SK-N-SH treated with all-trans-retinoic acid at 6 μM for 48 hours (cell line): ENCODE results near the gene CNN2.

ENCODE experiments used
- ATAC-seq: fragments of 200-7000 bp; cut with Tn5 transposase; 3 replicates; pipeline ENCODE4 v1.9.1; 2020; ENCODE audit warnings: mild to moderate bottlenecking, moderate library complexity
- ARNTL ChIP-seq: fragments of 450-650 bp; formaldehyde crosslinking; IDR thresholded peaks from 2 replicates; pipeline ENCODE4 v1.5.0; 2020; ENCODE audit warnings: low read depth, mild to moderate bottlenecking, moderate library complexity, borderline replicate concordance
- BACH2 ChIP-seq: fragments of 250-450 bp; sonication (Bioruptor Pico); IDR thresholded peaks from 2 replicates; pipeline ENCODE4 v1.9.0; 2021; ENCODE audit warnings: mild to moderate bottlenecking, borderline replicate concordance
- CREB5 ChIP-seq: fragments of 250-450 bp; sonication (Bioruptor Pico); IDR thresholded peaks from 2 replicates; pipeline ENCODE4 v1.5.1; 2020; ENCODE audit warnings: low read depth, mild to moderate bottlenecking, moderate library complexity
- CSDC2 ChIP-seq: fragments of 250-450 bp; sonication (Bioruptor Pico); IDR thresholded peaks from 2 replicates; pipeline ENCODE4 v1.5.0; 2020; ENCODE audit warnings: mild to moderate bottlenecking, moderate library complexity
- CSRNP3 ChIP-seq: fragments of 250-450 bp; sonication (Bioruptor Pico); IDR thresholded peaks from 2 replicates; pipeline ENCODE4 v1.5.1; 2021; ENCODE audit warnings: mild to moderate bottlenecking, moderate library complexity
- ESRRG ChIP-seq: fragments of 250-450 bp; sonication (Bioruptor Pico); IDR thresholded peaks from 2 replicates; pipeline ENCODE4 v1.6.1; 2021; ENCODE audit warnings: mild to moderate bottlenecking
- OSR1 ChIP-seq: fragments of 250-450 bp; sonication (Bioruptor Pico); IDR thresholded peaks from 2 replicates; pipeline ENCODE4 v1.8.0; 2022; ENCODE audit warnings: moderate library complexity, mild to moderate bottlenecking, inconsistent platforms
- PATZ1 ChIP-seq: fragments of 250-450 bp; sonication (Bioruptor Pico); IDR thresholded peaks from 2 replicates; pipeline ENCODE4 v1.8.0; 2020; ENCODE audit warnings: mild to moderate bottlenecking, moderate library complexity, borderline replicate concordance
- POU6F1 ChIP-seq: fragments of 250-450 bp; sonication (Bioruptor Pico); IDR thresholded peaks from 2 replicates; pipeline ENCODE4 v1.8.0; 2021; ENCODE audit warnings: low read depth, mild to moderate bottlenecking, moderate library complexity, borderline replicate concordance
- PPARA ChIP-seq: fragments of 250-450 bp; sonication (Bioruptor Pico); IDR thresholded peaks from 2 replicates; pipeline ENCODE4 v1.5.0; 2020; ENCODE audit warnings: mild to moderate bottlenecking, borderline replicate concordance
- RARB ChIP-seq: fragments of 250-450 bp; sonication (Bioruptor Pico); IDR thresholded peaks from 2 replicates; pipeline ENCODE4 v1.8.0; 2021; ENCODE audit warnings: mild to moderate bottlenecking, moderate library complexity
- SNAI2 ChIP-seq: fragments of 250-450 bp; sonication (Bioruptor Pico); IDR thresholded peaks from 2 replicates; pipeline ENCODE4 v1.5.0; 2020; ENCODE audit warnings: mild to moderate bottlenecking, moderate library complexity
- TCF4 ChIP-seq: fragments of 250-450 bp; sonication (Bioruptor Pico); IDR thresholded peaks from 2 replicates; pipeline ENCODE4 v1.8.0; 2021; ENCODE audit warnings: mild to moderate bottlenecking, moderate library complexity, borderline replicate concordance
- TOX ChIP-seq: fragments of 250-450 bp; sonication (Bioruptor Pico); IDR thresholded peaks from 2 replicates; pipeline ENCODE4 v1.8.0; 2021; ENCODE audit warnings: mild to moderate bottlenecking, moderate library complexity, borderline replicate concordance
- TSHZ2 ChIP-seq: fragments of 250-450 bp; sonication (Bioruptor Pico); IDR thresholded peaks from 2 replicates; pipeline ENCODE4 v1.5.0; 2020; ENCODE audit warnings: mild to moderate bottlenecking, moderate library complexity
- ZC3H10 ChIP-seq: fragments of 250-450 bp; sonication (Bioruptor Pico); IDR thresholded peaks from 2 replicates; pipeline ENCODE4 v1.5.1; 2021; ENCODE audit warnings: mild to moderate bottlenecking, moderate library complexity
- ZFP3 ChIP-seq: fragments of 250-450 bp; sonication (Bioruptor Pico); IDR thresholded peaks from 2 replicates; pipeline ENCODE4 v1.5.0; 2020; ENCODE audit warnings: mild to moderate bottlenecking, moderate library complexity
- ZNF565 ChIP-seq: fragments of 450-650 bp; formaldehyde crosslinking; conservative IDR thresholded peaks from 2 replicates; pipeline ENCODE4 v1.5.0; 2020; ENCODE audit warnings: low read depth, mild to moderate bottlenecking, moderate library complexity
- ZNF70 ChIP-seq: fragments of 450-650 bp; formaldehyde crosslinking; IDR thresholded peaks from 2 replicates; pipeline ENCODE4 v1.5.0; 2020; ENCODE audit warnings: mild to moderate bottlenecking, moderate library complexity
- ZNF8 ChIP-seq: fragments of 450-650 bp; formaldehyde crosslinking; IDR thresholded peaks from 2 replicates; pipeline ENCODE4 v1.5.0; 2020; ENCODE audit warnings: mild to moderate bottlenecking, moderate library complexity

Gene CNN2

GRCh38 chr19:979318-979741 is 47.1 kb upstream of the CNN2 start (continued):
- TF ChIP-seq ZNF70 = no peak

- no peak for ATAC-seq
- no peak for TF ChIP-seq CSRNP3 (CRISPR knock-in tag)
- TF ChIP-seq OSR1 = no peak
- TF ChIP-seq TOX (CRISPR knock-in tag) = no peak
- TF ChIP-seq CSDC2 = no peak
- TF ChIP-seq ESRRG = no peak
- no peak for TF ChIP-seq PPARA (CRISPR knock-in tag)
- no peak for TF ChIP-seq PATZ1 (CRISPR knock-in tag)
- TF ChIP-seq BACH2 (CRISPR knock-in tag) = no peak
- TF ChIP-seq ZC3H10 (CRISPR knock-in tag) = no peak
- TF ChIP-seq ZNF565 (CRISPR knock-in tag) = no peak
Observed at GRCh38 chr19:980133-980998, 46.0 kb upstream of the CNN2 start.

- ATAC-seq = peak; percentile 88
- TF ChIP-seq CSDC2 (no peak), ZFP3 (CRISPR knock-in tag) (no peak), BACH2 (CRISPR knock-in tag) (no peak), PATZ1 (CRISPR knock-in tag) (no peak), RARB (CRISPR knock-in tag) (no peak), ARNTL (CRISPR knock-in tag) (no peak), OSR1 (no peak), ESRRG (no peak), PPARA (CRISPR knock-in tag) (no peak), CREB5 (CRISPR knock-in tag) (no peak), TSHZ2 (CRISPR knock-in tag) (no peak), ZNF8 (CRISPR knock-in tag) (no peak), ZNF70 (no peak), SNAI2 (CRISPR knock-in tag) (no peak), POU6F1 (CRISPR knock-in tag) (no peak), TCF4 (CRISPR knock-in tag) (no peak)
Observed at GRCh38 chr19:982567-983170, 43.7 kb upstream of the CNN2 start.
